ENCODE results near the gene SMAD4.
A peak's percentile ranks its signal among the peaks of the same experiment; 100 is the strongest.
"Not testable (repeated sequence)": the region's sequence is repeated elsewhere in the genome, so short reads cannot be mapped to it uniquely, and the experiment has no call there.

SMAD4 gene

GRCh38 chr18:51070545-51070944, 40.5 kb downstream of the SMAD4 start:
- DNase-seq (ENCODE audit: low spot score) = no peak

GRCh38 chr18:51072586-51073313, 42.7 kb downstream of the SMAD4 start:
- no peak for DNase-seq (ENCODE audit: low spot score)

- DNase-seq (ENCODE audit: low spot score) = no peak
Observed at GRCh38 chr18:51074605-51075004, 44.6 kb downstream of the SMAD4 start.

GRCh38 chr18:51076503-51076902, 46.5 kb downstream of the SMAD4 start:
- no peak for DNase-seq (ENCODE audit: low spot score)

- no peak for DNase-seq (ENCODE audit: low spot score)
Observed at GRCh38 chr18:51077217-51077616, 47.2 kb downstream of the SMAD4 start.

GRCh38 chr18:51078026-51078425, 48.0 kb downstream of the SMAD4 start:
- no peak for DNase-seq (ENCODE audit: low spot score)

- DNase-seq (ENCODE audit: low spot score) = no peak
Observed at GRCh38 chr18:51082571-51083267, 52.7 kb downstream of the SMAD4 start.

- DNase-seq (ENCODE audit: low spot score) = no peak
Observed at GRCh38 chr18:51083398-51083797, 53.4 kb downstream of the SMAD4 start.

GRCh38 chr18:51088410-51088809, 58.4 kb downstream of the SMAD4 start:
- DNase-seq (ENCODE audit: low spot score) = no peak

GRCh38 chr18:51089691-51090090, 59.7 kb downstream of the SMAD4 start:
- DNase-seq (ENCODE audit: low spot score) = no peak

- no peak for DNase-seq (ENCODE audit: low spot score)
Observed at GRCh38 chr18:51091270-51091669, 61.3 kb downstream of the SMAD4 start.

- DNase-seq (ENCODE audit: low spot score) = no peak
Observed at GRCh38 chr18:51092117-51092516, 62.1 kb downstream of the SMAD4 start.

- not testable (repeated sequence) for DNase-seq (ENCODE audit: low spot score)
Observed at GRCh38 chr18:51092967-51093366, 63.0 kb downstream of the SMAD4 start.

- DNase-seq (ENCODE audit: low spot score) = no peak
Observed at GRCh38 chr18:51097021-51097822, 67.2 kb downstream of the SMAD4 start.

- no peak for DNase-seq (ENCODE audit: low spot score)
Observed at GRCh38 chr18:51098082-51098481, 68.1 kb downstream of the SMAD4 start.

- no peak for DNase-seq (ENCODE audit: low spot score)
Observed at GRCh38 chr18:51098513-51098912, 68.5 kb downstream of the SMAD4 start.

GRCh38 chr18:51100385-51101120, 70.5 kb downstream of the SMAD4 start:
- DNase-seq (ENCODE audit: low spot score) = no peak

GRCh38 chr18:51107082-51107481, 77.1 kb downstream of the SMAD4 start:
- no peak for DNase-seq (ENCODE audit: low spot score)

- DNase-seq (ENCODE audit: low spot score) = peak; percentile 52
Observed at GRCh38 chr18:51107598-51108305, 77.7 kb downstream of the SMAD4 start.

- DNase-seq (ENCODE audit: low spot score) = no peak
Observed at GRCh38 chr18:51108330-51108729, 78.3 kb downstream of the SMAD4 start.

GRCh38 chr18:51110073-51110797, 80.2 kb downstream of the SMAD4 start:
- DNase-seq (ENCODE audit: low spot score) = peak; percentile 45
